Fibroblast of skin of abdomen (primary cell): Measurements from ENCODE around the gene USP35.
"Not testable (repeated sequence)": the region's sequence is repeated elsewhere in the genome, so short reads cannot be mapped to it uniquely, and the experiment has no call there.

Experiments used
- DNase-seq: peaks from one replicate; pipeline ENCODE4 v3.0.0-alpha.2; 2013

USP35 gene

GRCh38 chr11:78216021-78216420 is 27.3 kb downstream of the USP35 start:
- no peak for DNase-seq

GRCh38 chr11:78216571-78217287 is 28.0 kb downstream of the USP35 start:
- DNase-seq: no peak

DNA sequence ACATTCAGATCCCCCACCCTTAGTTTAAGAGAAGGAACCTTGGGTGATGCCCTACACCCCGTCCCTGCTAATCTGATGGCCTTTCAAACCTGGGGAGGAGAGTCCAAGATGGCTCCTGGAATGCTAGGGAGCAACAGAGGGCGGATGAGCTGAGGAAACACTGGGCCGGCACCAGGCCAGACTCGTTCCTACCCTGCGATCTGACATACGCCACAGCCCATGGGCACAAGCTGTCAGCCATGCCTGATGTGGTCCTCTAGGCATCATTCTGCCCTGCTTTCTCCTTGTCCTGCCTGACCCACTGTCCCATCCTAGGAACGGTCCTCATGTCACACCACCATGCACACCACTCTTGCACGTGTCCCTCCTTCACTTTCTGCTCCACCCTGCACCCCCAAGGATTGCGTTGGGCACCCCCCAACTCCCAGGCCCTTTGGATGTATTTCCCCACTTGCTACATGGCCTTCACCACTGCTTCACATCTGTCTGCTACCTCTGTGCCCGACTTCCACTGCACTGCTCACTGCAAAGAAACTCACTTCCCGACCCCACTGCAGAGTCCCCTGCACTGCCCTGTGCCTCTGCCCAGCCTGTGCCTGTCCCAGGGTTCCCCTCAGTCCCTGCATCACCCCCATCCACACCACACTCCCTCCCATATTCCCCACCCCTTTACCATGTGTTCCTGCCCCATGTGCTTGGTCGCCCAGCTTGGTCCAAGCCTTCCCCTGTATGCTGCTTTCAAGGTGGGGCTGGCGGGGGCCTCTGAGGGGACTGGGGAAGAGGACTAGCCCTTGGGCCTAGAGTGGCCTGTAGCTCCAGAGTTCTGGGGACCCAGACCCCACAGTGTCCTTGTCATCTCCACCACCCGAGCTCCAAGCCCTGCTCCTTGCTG is 29.2 kb downstream of the USP35 start:
- no peak for DNase-seq

DNA sequence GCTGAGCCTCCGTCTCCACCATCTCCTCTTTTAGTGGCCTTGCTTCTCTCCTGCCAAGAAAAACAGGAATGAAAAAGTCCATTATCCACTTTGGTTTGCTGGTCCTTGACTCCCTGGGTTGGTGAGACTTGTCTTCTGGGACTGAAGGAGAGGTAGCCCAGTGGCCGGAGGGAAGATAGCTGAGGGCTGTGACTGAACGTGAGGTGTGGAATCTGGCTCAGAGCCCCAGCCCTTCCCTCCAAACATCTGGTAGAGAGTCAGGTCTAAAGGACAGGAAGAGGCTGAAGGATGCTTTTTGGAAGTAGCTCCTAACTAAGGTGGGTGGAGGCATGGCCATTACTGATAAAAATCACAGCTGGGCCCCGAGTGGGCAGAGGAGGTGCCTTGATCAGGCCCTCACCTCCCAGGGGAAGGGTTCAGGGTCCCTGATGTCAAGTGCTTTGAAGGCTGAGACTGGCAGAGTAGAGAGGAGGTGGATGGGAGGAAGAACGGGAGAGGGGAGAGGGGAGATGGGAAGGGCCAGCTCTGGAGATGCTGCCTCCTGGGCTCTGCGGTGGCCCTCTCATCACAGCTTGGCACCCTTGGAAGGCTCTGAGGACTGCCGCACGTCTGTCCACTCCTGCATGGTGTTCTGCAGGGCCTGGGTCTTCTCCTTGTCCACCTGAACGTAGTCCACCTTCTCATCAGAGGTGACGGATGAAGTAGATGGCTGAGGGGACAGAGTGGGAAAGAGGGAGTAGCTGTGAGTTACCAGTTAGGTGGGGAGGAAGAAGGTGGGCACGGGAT is 30.2 kb downstream of the USP35 start:
- no peak for DNase-seq

DNA sequence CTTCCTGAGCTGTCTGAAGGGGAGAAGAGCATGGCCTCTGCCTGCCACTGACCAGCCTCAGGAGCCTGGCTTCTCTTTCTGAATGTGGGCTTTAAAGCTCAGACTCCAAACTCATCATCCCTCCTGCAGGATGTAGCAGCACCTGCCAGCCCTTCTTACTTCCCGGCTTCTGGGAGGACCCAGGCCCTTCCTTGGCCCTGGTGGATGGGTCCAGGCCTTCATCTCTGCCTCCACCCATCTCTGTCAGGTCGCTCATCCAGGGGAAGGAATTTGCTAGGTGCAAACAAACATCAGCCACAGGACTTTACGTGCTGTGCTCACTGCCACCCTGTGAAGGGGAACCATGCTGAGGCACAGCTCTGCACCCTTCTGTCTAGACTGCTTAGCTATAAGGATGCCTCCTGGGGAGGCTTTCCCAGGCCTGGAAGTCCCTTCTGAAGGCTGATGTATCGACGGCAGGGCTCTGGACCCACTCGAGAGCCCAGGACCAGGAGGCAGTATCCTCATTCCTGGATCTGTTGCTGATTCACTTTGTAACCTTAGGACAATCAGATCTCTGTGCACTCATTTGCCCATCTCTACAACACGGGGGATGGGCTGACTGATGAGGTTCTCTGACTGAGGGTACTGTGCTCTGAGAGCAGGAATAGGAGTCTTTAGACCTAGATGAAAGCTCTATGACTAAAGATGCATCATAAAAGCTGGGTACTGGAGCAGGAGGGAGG is 30.9 kb downstream of the USP35 start:
- no peak for DNase-seq

GRCh38 chr11:78220218-78221157 is 31.8 kb downstream of the USP35 start:
- DNase-seq: no peak

DNA sequence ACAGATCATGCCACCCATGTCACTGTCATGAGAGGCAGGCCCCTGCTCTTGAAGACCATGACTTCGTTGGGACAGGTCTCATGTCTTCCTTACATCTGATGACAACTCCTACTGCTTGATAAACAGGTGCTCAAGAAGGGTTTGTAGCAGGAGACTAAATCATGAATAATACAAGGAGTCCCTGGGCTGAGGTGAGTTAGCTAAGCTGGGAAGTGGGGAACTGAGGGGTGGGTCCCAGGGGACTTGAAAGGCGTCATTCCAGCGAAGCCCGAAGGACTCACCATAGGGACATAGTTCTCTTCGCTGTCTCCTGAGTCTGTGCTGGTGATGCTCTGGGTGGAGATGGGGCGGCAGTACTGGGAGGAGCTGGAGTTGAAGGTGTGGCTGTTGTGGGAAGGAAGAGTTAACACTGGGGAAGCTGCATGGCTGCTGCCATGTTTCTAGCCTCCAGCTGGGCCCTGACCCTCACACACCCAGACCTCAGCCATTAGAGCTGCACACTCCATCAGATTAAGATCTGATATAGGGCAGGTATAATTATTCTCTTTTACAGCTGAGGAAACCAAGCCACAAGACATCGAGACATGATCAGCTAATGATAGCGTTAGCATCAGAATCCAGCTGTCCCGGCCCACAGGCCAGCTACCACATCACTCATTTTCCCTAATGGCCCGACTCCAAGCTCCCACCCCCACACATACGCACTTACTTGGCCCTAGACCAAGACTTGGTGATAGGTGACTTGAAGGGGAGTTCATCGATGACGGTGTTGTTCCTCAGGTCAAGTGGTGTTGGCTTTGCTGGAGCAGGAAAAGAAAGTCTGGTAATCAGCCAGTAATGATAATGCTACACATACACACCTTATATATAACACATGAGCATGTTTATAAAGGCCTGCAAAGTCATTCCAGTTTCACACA is 32.9 kb downstream of the USP35 start:
- no peak for DNase-seq

- DNase-seq: not testable (repeated sequence)
Measured at GRCh38 chr11:78222726-78223125, 34.0 kb downstream of the USP35 start.

DNA sequence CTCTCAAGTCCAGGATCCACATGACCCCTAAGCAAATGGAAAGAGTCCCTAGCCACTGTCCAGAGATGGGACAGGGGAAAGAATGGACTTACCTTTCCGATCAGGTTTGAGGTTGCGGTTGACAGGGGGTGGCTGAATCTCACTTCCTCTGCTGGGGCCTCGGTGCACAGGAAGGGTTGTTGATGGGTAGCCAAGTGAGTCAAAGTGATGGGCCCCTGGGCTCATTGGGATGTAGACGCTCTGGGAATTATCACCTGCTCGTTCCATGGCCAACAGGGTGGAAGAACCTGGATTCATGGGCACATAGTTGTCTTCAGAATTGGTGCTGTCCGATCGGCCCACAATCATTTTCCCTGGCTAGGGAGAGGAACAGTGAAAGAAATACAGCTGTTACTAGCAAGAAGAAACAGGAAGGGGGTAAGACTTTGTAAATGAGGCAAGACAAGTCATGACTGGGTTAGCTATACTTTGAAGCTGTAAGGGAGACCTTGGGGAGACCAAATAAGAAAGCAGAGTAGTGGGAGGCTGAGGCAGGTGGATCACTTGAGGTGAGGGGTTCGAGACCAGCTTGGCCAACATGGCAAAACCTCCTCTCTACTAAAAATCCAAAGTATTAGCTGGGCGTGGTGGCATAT is 34.7 kb downstream of the USP35 start:
- no peak for DNase-seq

DNA sequence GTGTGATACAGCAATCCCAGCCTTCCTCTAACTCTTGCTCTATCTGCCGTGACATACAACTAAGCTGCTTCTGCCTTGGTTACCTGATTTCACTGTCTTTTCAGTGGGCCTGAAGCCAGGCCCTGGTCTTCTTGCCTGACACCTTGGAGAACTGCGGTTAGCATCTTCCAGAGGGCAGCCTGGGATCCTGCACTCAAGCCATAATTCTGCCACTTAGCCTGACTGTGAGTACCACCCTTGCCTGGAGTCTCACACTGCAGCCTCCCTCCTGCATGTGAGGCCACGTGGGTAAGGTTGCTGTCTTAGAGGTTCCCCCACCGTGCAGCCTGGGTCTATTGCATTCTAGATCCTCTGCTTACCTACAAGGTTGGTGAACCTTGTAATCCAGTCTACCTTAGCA is 35.8 kb downstream of the USP35 start:
- DNase-seq: no peak

DNA sequence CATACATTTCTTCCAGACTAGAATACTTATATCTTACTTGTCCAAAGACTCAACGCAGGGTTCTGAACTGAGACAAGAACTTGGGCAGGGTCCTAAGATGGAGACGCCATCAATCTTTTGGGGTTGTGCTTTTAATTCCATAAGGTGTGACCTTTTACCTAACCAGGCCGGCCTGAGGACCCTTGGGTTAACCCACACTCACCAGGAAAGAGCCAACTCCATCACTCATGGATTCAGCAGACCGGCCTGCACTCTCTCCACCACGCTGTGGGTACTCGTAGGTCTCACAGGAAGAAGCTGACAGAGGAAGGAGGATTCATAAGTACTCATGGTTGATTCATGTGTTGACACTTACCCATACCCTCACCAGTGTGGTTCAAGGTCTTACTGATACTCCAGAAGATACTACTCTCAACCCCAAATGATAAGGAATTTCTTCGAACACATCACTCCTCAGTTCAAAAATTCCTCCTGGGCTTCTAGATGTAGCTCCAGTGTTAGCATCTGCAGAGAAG is 36.2 kb downstream of the USP35 start:
- DNase-seq: no peak

DNA sequence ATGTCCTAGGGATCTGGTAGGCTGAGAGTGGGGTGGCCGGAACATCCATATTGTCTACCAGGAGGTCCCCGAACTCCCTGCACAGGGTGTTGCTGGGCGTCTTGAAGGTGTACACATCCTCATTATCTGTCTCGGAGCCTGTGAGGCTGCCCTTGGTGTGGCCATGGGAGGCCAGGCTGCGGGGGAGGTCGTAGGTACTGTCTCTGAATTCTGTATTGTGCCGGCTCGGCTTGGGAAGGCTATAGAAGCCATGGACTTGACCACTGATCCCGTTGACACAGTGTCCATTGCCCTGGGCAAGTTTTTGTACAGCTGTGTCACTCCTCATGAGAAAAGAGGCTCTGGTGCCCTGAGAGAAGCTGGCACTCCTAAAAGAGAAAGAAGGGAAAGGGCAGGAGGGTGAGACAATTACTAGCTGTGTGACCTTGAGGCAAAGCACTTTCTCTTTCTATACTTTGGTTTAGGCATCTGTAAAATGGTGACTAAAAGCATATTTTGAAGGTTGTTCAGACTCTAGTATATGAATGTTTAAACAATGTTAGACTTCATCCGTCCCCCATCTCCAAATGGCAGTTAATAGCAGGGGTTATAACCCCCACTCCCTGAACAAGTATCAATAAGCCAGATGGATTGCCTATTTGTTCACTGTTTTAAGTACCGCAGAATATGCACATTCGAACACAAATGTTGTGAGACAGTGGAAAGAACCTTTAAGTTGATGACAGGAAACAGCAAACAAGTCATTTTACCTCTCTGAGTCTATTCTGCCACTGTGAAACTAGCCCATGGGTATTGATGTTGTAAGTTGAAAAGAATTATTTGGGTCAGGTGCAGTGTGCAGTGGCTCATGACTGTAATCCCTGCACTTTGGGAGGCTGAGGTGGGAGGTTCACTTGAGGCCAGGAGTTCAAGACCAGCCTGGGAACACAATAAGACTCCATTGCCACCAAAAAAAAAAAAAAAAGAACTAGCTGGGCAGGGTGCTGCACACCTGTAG is 38.3 kb downstream of the USP35 start:
- no peak for DNase-seq

GRCh38 chr11:78227921-78228320 is 39.2 kb downstream of the USP35 start:
- no peak for DNase-seq

DNA sequence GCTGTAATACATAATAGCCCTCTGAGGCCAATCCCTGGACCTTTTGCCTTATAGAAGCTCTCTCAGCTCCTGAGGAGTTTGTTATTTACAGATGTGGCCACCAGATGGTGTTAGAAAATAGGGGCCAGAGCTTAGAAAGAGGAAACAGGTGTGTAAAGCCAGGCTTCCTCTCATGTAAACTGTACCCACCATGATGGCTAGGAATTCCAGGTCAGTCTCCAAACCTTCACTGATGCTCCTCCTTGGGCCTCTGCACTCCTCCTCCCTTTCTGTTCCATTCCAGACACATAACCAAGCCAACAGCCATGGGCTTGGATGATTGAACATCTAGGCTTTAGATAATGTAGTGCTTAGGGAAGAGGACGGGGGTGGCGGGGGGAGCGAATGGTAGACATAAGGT is 39.7 kb downstream of the USP35 start:
- peak; percentile 54 for DNase-seq

GRCh38 chr11:78229106-78229505 is 40.4 kb downstream of the USP35 start:
- DNase-seq: no peak

DNA sequence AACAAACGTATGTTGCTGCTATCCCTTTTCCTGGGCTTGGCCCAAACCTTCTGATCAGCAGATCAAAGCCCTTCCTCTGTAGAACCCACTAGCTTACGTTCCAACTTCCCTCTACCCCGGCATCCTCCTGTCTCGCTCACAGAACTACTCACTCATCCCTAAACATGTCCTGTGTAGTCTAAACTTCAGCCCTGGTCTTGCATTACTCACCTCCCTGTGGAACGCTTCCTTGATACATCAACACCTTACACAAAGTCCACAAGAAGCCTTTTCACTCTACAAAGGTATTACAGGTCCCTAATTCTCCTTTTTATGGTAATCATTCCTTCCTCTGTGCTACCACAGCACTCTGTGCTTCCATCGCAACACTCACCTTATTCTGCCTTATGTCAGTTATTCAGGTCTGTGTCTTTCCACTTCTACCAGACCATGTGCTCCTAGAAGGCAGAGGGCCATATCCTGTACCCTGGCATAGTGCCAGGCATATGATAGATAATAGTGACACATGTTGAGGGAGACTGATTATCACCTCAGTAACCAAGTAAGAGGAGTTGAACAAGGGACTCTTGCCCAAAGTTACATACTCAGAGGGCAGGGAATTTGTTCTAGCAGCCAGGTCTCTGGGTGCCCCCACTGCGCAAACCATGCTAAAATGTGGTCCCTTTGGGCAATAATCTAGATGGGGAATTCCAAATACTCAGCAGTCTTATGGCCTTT is 41.6 kb downstream of the USP35 start:
- DNase-seq: no peak

- peak; percentile 95 for DNase-seq
Measured at GRCh38 chr11:78231962-78232501, 43.3 kb downstream of the USP35 start.
